Testis (tissue), 3 donors: ENCODE measurements around the gene CORO1C. TPM values are rescaled to one million over a fixed set of nuclear protein-coding genes. Genes with fewer than 3 reads are reported as not detected.

Source experiments
- DNase-seq: peaks from one replicate; pipeline ENCODE4 v3.0.0-alpha.2; 2019
- H3K27ac ChIP-seq, 2 donors: fragments of 200-600 bp; sonication (generic); one replicate each; pipeline ENCODE4 v1.5.1; 2019
- H3K27me3 ChIP-seq: fragments of 200-600 bp; sonication (generic); one replicate; pipeline ENCODE4 v1.5.1; 2019
- H3K36me3 ChIP-seq: fragments of 200-600 bp; sonication (generic); one replicate; pipeline ENCODE4 v1.5.1; 2017; ENCODE audit warnings: low read depth; ENCODE audit errors: missing control alignments
- H3K4me1 ChIP-seq: fragments of 200-600 bp; sonication (generic); one replicate; pipeline ENCODE4 v1.5.1; 2019
- H3K4me3 ChIP-seq, 2 donors: fragments of 200-600 bp; sonication (generic); one replicate each; pipeline ENCODE4 v1.5.1; 2017 to 2019
- H3K9me3 ChIP-seq: fragments of 200-600 bp; sonication (generic); one replicate; pipeline ENCODE4 v1.5.1; 2017
- CTCF ChIP-seq, 3 experiments: fragments of 450-650 bp in 2 of 3; fragments of 200-600 bp in 1 of 3; sonication (generic) in 1 of 3; IDR thresholded peaks; one replicate each; pipeline ENCODE4 v1.5.1; 2016 to 2019; ENCODE audit warnings: antibody characterized with exemption in 3 of 3, mild to moderate bottlenecking in 2 of 3, moderate library complexity in 1 of 3
- POLR2A ChIP-seq: fragments of 450-650 bp; IDR thresholded peaks from one replicate; pipeline ENCODE4 v1.6.1; 2017; ENCODE audit warnings: antibody characterized with exemption, mild to moderate bottlenecking, moderate library complexity
- WGBS, 2 donors: methylation state at CpG; one replicate each; pipeline ENCODE4 v1.1.5; 2018; 5-methylcytosine and 5-hydroxymethylcytosine counted together
- intact Hi-C: fragments of 100-400 bp; cut with DNase I; formaldehyde crosslinking; loops from one replicate; pipeline ENCODE4 v1.15.1; 2023; ENCODE audit warnings: low total_unique reads
- polyA plus RNA-seq: library from polyadenylated mRNA; stranded (reverse); fragments of 350-450 nt; fragmentation: Illumina TruSeq; extraction: RNeasy Lipid Tissue Mini Kit (QIAGEN cat#74804); gene quantifications from one replicate; pipeline ENCODE4 v1.2.3, GENCODE V29; 2014; ENCODE audit warnings: low read depth, low replicate concordance; ENCODE audit not compliant: insufficient read depth
- total RNA-seq, 2 donors: library from RNA; depleted of rRNA; stranded (reverse); fragments of >200 nt; gene quantifications; one replicate each; pipeline ENCODE4 v1.2.3, GENCODE V29; 2016

Gene CORO1C
- total and polyA plus RNA-seq, 3 donors from 2014 or later = 57.2 to 73.4 (median 70.2) TPM

GRCh38 chr12:108675792-108676191, 55.5 kb downstream of the CORO1C start:
- no peak overlapping the region for H3K27ac ChIP-seq
- WGBS, 2 donors = 87 to 94% methylated on average over 4 of the region's 4 CpGs
- no peaks in the 10 kb centered on the region for H3K9me3 ChIP-seq
- H3K36me3 ChIP-seq = no peaks in the 10 kb centered on the region
- DNase-seq = no peak
- H3K4me3 ChIP-seq = no peak overlapping the region
- intact Hi-C loops = no loop called here
- no peaks in the 10 kb centered on the region for H3K4me1 ChIP-seq
- TF ChIP-seq POLR2A (no peak), CTCF (IDR thresholded peaks at IDR 0.05) (no peak)
- no peaks in the 10 kb centered on the region for H3K27me3 ChIP-seq

DNA sequence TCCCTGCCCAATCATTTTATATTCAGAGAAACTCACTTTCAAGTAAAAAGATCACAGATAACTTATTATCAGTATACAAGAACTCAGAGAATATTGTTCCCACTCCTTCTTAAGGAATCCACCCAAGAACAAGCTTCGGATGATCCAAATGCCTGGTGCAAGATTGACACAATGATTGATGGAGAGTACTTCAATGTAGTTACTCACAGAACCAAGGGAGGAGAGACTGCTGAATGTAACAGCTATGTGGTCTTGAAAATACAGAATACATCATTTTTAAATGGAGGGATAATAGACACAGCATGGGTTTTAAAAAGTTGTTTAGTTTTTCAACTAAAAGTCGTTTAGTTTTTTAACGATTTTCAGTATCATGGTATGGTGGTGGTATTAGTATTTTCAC, 59.3 kb downstream of the CORO1C start:
- no peaks in the 10 kb centered on the region for H3K9me3 ChIP-seq
- peaks cover 7% of the 10 kb centered on the region for H3K4me1 ChIP-seq
- no peaks in the 10 kb centered on the region for H3K27me3 ChIP-seq
- H3K36me3 ChIP-seq = no peaks in the 10 kb centered on the region
- H3K4me3 ChIP-seq = no peak overlapping the region
- H3K27ac ChIP-seq = no peak overlapping the region
- DNase-seq = no peak
- WGBS, 2 donors = 85 to 91% methylated on average over 3 of the region's 3 CpGs
- TF ChIP-seq CTCF (IDR thresholded peaks at IDR 0.05) (no peak), POLR2A (no peak)
- intact Hi-C loops = no loop called here

DNA sequence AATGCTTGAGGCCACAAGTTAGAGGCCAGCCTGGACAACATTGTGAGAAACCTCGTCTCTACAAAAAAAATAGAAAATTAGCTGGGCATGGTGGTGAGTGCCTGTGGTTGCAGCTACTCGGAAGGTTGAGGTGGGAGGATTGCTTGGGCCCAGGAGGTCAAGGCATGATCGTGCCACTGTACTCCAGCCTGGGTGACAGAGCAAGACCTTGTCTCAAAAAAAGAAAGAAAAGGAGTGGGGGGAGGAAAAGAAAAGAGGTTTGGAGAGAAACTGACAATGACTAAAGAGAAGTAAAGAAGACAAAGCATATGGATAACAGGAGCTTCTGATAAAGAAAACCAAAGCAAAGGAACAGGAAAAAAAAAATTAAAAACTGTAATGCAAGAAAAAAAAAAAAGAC, 60.2 kb downstream of the CORO1C start:
- H3K4me1 ChIP-seq = peaks cover 11% of the 10 kb centered on the region
- no peaks in the 10 kb centered on the region for H3K27me3 ChIP-seq
- H3K9me3 ChIP-seq = no peaks in the 10 kb centered on the region
- no peak for DNase-seq
- no peak overlapping the region for H3K27ac ChIP-seq
- TF ChIP-seq CTCF (IDR thresholded peaks at IDR 0.05) = no peak
- TF ChIP-seq POLR2A = no peak
- 77 to 90% methylated on average over 3 of the region's 3 CpGs for WGBS, 2 donors
- intact Hi-C loops = no loop called here
- H3K4me3 ChIP-seq = no peak overlapping the region
- H3K36me3 ChIP-seq = no peaks in the 10 kb centered on the region

- WGBS, 2 donors = 89 to 91% methylated on average over 7 of the region's 7 CpGs
- intact Hi-C loops = no loop called here
- no peaks in the 10 kb centered on the region for H3K27me3 ChIP-seq
- H3K27ac ChIP-seq = no peak overlapping the region
- no peak overlapping the region for H3K4me3 ChIP-seq
- H3K9me3 ChIP-seq = no peaks in the 10 kb centered on the region
- H3K4me1 ChIP-seq = peaks cover 13% of the 10 kb centered on the region
- no peak for DNase-seq
- TF ChIP-seq POLR2A (no peak), CTCF (IDR thresholded peaks at IDR 0.05) (no peak)
- no peaks in the 10 kb centered on the region for H3K36me3 ChIP-seq
Observed at GRCh38 chr12:108670066-108670631, 61.2 kb downstream of the CORO1C start.

DNA sequence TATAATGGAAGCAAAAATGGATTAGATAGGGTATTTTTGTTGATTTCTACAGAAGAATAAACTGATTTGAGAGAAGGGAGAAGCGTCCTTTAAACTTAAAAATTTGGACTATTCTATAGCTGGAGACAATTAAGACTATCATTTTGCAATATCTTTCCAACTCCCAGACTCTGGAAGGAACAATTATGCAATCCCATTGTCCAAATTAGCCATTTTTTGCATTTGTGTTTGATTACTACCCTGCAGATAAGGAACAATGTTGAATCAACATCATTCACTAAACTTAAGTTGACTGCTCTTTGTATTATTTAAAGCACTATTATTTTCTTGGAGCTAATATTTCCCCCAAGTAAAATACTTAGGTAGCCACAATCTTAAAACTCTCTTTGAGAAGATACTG, 62.8 kb downstream of the CORO1C start:
- H3K36me3 ChIP-seq = no peaks in the 10 kb centered on the region
- intact Hi-C loops = loop anchor here (10.0 kb wide), 2 partner anchors 136 to 186 kb away; partner anchors contain the start of gene SSH1
- peaks cover 19% of the 10 kb centered on the region for H3K4me1 ChIP-seq
- TF ChIP-seq CTCF (IDR thresholded peaks at IDR 0.05) = no peak
- no peak for TF ChIP-seq POLR2A
- no peak overlapping the region for H3K4me3 ChIP-seq
- H3K27me3 ChIP-seq = no peaks in the 10 kb centered on the region
- 87 to 89% methylated on average over 1 of the region's 1 CpG for WGBS, 2 donors
- no peak overlapping the region for H3K27ac ChIP-seq
- no peaks in the 10 kb centered on the region for H3K9me3 ChIP-seq
- DNase-seq = no peak
